Stimulated activated CD4-positive, alpha-beta T cell treated with anti-CD3 and anti-CD28 coated beads, Interleukin-15, amount 100 ng/mL, for 1 hour (primary cell): ENCODE measurements around the gene PPP1R7.

ENCODE experiments used
- DNase-seq, 2 donors: peaks; one replicate each; pipeline ENCODE4 v3.0.0-alpha.2; 2020; ENCODE audit warnings: low read depth in 1 of 2, low spot score in 1 of 2

PPP1R7 gene

GRCh38 chr2:241118737-241119505 is 31.3 kb upstream of the PPP1R7 start:
- DNase-seq: no peak

- no peak for DNase-seq
These were observed 29.8 kb upstream of the PPP1R7 start for GRCh38 chr2:241120440-241120839.

GRCh38 chr2:241121008-241121407 is 29.3 kb upstream of the PPP1R7 start:
- DNase-seq: no peak

- no peak for DNase-seq
These were observed 27.8 kb upstream of the PPP1R7 start for GRCh38 chr2:241122376-241123002.

GRCh38 chr2:241123816-241124536 is 26.3 kb upstream of the PPP1R7 start:
- DNase-seq: no peak

- DNase-seq: no peak
These were observed 24.6 kb upstream of the PPP1R7 start for GRCh38 chr2:241125626-241126025.

GRCh38 chr2:241126201-241126611 is 24.1 kb upstream of the PPP1R7 start:
- no peak for DNase-seq

- DNase-seq: no peak
These were observed 23.5 kb upstream of the PPP1R7 start for GRCh38 chr2:241126771-241127202.

- DNase-seq: no peak
These were observed 22.0 kb upstream of the PPP1R7 start for GRCh38 chr2:241128266-241128665.

- no peak for DNase-seq
These were observed 21.0 kb upstream of the PPP1R7 start for GRCh38 chr2:241129086-241129871.

- no peak for DNase-seq
These were observed 20.0 kb upstream of the PPP1R7 start for GRCh38 chr2:241130316-241130715.

- DNase-seq: no peak
These were observed 18.7 kb upstream of the PPP1R7 start for GRCh38 chr2:241131531-241131930.

- DNase-seq: no peak
These were observed 17.5 kb upstream of the PPP1R7 start for GRCh38 chr2:241132538-241133435.

GRCh38 chr2:241133436-241133820 is 16.8 kb upstream of the PPP1R7 start:
- no peak for DNase-seq

- DNase-seq: no peak
These were observed 15.6 kb upstream of the PPP1R7 start for GRCh38 chr2:241134711-241135110.

GRCh38 chr2:241135737-241136136 is 14.5 kb upstream of the PPP1R7 start:
- DNase-seq: no peak

- DNase-seq: no peak
These were observed 14.1 kb upstream of the PPP1R7 start for GRCh38 chr2:241136191-241136590.

- DNase-seq: no peak
These were observed 13.5 kb upstream of the PPP1R7 start for GRCh38 chr2:241136661-241137260.

- DNase-seq: no peak
These were observed 12.7 kb upstream of the PPP1R7 start for GRCh38 chr2:241137276-241138190.
